Astrocyte (in vitro differentiated cells and primary cell): ENCODE results near the gene BTG2.

ENCODE experiments used
- EZH2 ChIP-seq: IDR thresholded peaks from 2 replicates; pipeline ENCODE4 v1.6.1; 2012; ENCODE audit warnings: mild to moderate bottlenecking, low read length, inconsistent platforms; ENCODE audit not compliant: insufficient read depth
- TF ChIP-seq, protein P1 (sequence below): IDR thresholded peaks from 2 replicates; pipeline ENCODE4 v1.5.1; 2011; ENCODE audit warnings: low read depth, mild to moderate bottlenecking, inconsistent platforms, low read length, moderate library complexity; ENCODE audit not compliant: insufficient read depth

DNA sequence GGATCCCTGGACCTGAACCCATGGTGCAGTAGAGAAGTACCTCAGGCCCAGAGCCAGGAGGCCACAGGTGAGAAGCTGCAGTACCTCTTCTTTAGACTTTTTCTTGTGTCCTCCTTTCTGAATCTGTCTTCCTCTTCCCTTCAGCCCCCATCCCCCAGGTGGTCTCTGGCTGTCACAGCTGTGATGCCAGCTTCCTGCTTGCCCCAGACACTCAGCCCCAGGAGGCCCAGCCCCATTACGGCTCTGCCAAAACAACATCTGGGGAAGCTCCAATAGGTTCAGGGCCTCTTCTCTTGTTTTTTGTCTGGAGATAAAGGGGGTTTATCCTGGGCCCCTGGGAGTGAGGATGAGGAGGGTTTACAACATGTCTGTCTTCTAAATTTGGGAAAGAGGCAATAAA is 9.5 kb upstream of the BTG2 start:
- TF ChIP-seq EZH2 = no peak
- TF ChIP-seq, protein P1, sequence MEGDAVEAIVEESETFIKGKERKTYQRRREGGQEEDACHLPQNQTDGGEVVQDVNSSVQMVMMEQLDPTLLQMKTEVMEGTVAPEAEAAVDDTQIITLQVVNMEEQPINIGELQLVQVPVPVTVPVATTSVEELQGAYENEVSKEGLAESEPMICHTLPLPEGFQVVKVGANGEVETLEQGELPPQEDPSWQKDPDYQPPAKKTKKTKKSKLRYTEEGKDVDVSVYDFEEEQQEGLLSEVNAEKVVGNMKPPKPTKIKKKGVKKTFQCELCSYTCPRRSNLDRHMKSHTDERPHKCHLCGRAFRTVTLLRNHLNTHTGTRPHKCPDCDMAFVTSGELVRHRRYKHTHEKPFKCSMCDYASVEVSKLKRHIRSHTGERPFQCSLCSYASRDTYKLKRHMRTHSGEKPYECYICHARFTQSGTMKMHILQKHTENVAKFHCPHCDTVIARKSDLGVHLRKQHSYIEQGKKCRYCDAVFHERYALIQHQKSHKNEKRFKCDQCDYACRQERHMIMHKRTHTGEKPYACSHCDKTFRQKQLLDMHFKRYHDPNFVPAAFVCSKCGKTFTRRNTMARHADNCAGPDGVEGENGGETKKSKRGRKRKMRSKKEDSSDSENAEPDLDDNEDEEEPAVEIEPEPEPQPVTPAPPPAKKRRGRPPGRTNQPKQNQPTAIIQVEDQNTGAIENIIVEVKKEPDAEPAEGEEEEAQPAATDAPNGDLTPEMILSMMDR = no peak
